AG09309 (cell line): ENCODE results near the gene TMEM232.

ENCODE experiments used
- DNase-seq: peaks from one replicate; pipeline ENCODE4 v3.0.0-alpha.2; 2010; ENCODE audit warnings: low read depth
- H3K4me3 ChIP-seq: 2 replicates; pipeline ENCODE4 v1.5.1; 2011; ENCODE audit warnings: mild to moderate bottlenecking, low read depth, low read length, moderate library complexity; ENCODE audit not compliant: control insufficient read depth
- CTCF ChIP-seq: IDR thresholded peaks from 2 replicates; pipeline ENCODE4 v1.5.1; 2011; ENCODE audit warnings: mild to moderate bottlenecking, low read depth, low read length, inconsistent platforms; ENCODE audit not compliant: insufficient read depth, control insufficient read depth; ENCODE audit errors: missing control alignments

The TMEM232 gene

DNA sequence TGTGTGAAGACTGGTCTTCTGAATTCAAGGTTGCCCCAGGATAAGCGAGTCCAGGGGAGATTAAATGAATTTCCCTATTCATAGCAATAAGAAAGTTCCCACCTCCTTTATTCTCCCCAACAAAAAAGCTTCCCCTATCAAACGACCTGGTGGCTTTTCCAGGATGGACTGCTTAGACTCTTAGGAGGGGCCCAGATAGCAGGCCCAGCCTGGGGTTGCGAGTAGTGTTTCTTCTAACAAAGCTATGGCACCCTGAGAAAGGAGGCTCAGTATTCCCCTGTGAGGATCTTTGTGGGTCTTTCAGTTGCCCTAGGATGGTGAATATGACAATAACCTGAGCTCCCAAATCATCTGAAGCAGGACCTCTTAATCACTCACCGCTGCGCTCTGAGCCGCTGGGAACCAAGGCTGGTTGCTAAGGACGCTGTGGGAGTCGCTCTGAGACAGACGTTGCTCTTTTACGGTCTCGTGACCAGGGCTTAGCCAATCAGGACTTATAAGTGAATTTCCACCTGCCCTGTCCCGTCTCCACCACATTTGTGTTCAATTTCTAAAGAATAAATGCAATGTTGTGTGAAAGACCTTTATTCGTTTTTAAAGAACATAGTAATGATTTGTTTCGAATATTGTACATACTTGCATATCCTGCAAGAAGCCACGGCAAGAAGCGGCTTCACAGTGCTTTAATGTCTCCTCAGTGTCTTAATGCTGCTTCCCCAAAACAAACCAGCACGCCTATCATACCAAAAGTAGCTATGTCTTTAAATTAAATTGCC, at the start of gene TMEM232:
TMEM232 (minus strand) TSS at position 423 of the 776 bp plus-strand sequence. CDS start 59,319 bp downstream, outside the sequence.
- no peak within 1 kb of the TSS for H3K4me3 ChIP-seq
- no peak for DNase-seq
- TF ChIP-seq CTCF: no peak

DNA sequence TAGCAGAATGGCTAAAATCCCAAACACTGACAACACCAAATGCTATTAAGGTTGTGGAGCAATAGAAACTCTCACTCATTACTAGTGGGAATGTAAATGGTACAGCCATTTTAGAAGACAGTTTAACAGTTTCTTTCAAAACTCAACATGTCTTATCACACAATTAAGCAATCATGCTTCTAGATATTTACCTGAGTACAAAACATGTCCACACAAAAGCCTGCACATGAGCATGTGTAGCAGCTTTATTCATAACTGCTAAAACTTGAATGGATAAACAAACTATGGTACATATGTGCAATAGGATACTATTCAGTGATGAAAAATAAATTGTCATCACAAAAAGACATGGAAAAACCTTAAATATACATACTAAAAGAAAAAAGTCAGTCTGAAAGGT, 43.8 kb upstream of the TMEM232 start:
- H3K4me3 ChIP-seq: no peak overlapping the region
- no peak for DNase-seq
- TF ChIP-seq CTCF: no peak

GRCh38 chr5:110769000-110769681, 42.7 kb upstream of the TMEM232 start:
- TF ChIP-seq CTCF: no peak
- no peak overlapping the region for H3K4me3 ChIP-seq
- peak; percentile 72 for DNase-seq

- DNase-seq: no peak
- no peak overlapping the region for H3K4me3 ChIP-seq
- no peak for TF ChIP-seq CTCF
Measured at GRCh38 chr5:110768138-110768860, 41.8 kb upstream of the TMEM232 start.

DNA sequence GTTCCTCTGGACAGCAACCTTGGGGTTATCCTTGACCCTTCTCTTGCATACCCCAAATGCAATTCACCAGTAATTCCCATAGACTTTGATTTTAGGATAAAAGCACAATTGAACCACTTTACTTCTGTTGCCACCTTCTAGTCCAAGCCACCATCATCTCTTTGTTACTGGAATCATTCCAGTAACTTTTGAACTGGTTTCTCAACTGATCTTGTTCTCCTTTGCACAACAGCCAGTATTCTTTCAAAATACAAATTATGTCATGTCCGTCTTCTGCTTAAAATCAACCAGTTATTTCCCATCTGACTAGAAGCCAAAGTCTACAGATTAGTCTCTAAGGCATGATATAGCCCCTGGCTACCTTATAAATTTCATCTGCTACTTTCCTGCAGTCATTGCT, 33.7 kb upstream of the TMEM232 start:
- H3K4me3 ChIP-seq: no peak overlapping the region
- no peak for TF ChIP-seq CTCF
- no peak for DNase-seq

- peak; percentile 56 for TF ChIP-seq CTCF
- no peak for DNase-seq
- H3K4me3 ChIP-seq: no peak overlapping the region
Measured at GRCh38 chr5:110757118-110757729, 30.8 kb upstream of the TMEM232 start.
